Measurements from ENCODE around the gene CFAP43. TPM values are rescaled to one million over a fixed set of nuclear protein-coding genes. Genes with fewer than 3 reads are reported as not detected.

Gene CFAP43
- total RNA-seq, 4 donors from 2014 or later = 0.16 to 1.00 (median 0.68) TPM; not detected in 1

DNA sequence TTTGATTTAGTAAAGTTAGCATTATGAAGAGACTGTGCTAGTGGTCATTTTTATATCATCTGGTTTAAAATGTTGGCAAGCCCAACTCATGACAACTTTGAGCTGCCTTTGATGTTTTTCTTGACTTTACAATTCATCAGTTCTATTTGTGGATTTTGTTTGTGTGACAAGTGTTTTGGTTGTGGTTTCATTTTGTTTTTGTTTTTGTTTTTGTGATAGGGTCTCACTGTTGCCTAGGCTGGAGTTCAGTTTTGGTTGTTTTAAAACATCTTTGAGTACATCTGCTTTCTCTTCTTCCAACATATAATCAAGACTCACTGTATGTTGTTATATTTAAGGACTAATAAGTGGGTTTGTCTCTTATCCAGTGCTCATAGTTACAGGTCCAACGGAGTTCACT is 127.7 kb downstream of the CFAP43 start:
- H3K4me1 ChIP-seq = no peaks in the 10 kb centered on the region
- in situ Hi-C loops (cut with MboI; ENCODE audit: low pct_ligation_motif_present in 1 of 4, low pct_unique_long_range_greater_than_20kb in 1 of 4, low sequenced_read_pairs in 3 of 4) (no loop called here), intact Hi-C loops (cut with DNase I; ENCODE audit: low total_unique reads) (no loop called here)
- TF ChIP-seq EP300 (IDR thresholded peaks at IDR 0.05; ENCODE audit: low read depth) = no peak
- TF ChIP-seq POLR2AphosphoS5 (IDR thresholded peaks at IDR 0.05) = no peak
- 0% methylated on average over 1 of the region's 1 CpG for WGBS, 2 donors (ENCODE audit: low coverage in 1 of 2)
- no peaks in the 10 kb centered on the region for H3K9me3 ChIP-seq
- H3K27me3 ChIP-seq = no peaks in the 10 kb centered on the region
- no peaks in the 10 kb centered on the region for H3K36me3 ChIP-seq
- no peak overlapping the region for H3K27ac ChIP-seq
- no peak for DNase-seq
- H3K4me3 ChIP-seq = no peak overlapping the region

DNA sequence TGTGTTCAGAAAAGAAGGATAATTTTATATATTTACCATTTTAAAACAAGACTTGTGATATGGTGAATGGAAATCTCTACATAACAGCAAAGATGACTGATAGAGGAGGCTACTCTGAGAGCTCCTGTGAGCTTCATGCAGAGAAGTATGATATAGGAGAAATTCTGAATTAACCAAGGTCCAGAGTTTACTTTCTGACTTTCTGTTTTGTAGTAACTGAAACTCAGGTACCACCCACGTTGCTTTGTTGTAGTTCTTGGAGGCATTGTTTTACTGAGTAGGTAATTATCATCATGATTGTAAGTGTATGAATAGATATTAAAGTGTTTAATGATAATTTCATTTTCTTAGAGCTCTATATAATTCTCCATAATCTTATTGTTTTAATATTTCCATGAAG is 128.2 kb downstream of the CFAP43 start:
- DNase-seq = no peak
- intact Hi-C loops (cut with DNase I; ENCODE audit: low total_unique reads) = no loop called here
- Histone ChIP-seq H3K27ac (no peak overlapping the region), H3K36me3 (no peaks in the 10 kb centered on the region), H3K27me3 (no peaks in the 10 kb centered on the region), H3K4me3 (no peak overlapping the region), H3K4me1 (no peaks in the 10 kb centered on the region), H3K9me3 (no peaks in the 10 kb centered on the region)
- WGBS, 2 donors (ENCODE audit: low coverage in 1 of 2) = 33 to 38% methylated on average over 1 of the region's 1 CpG
- in situ Hi-C loops (cut with MboI; ENCODE audit: low pct_ligation_motif_present in 1 of 4, low pct_unique_long_range_greater_than_20kb in 1 of 4, low sequenced_read_pairs in 3 of 4) = no loop called here
- TF ChIP-seq EP300 (IDR thresholded peaks at IDR 0.05; ENCODE audit: low read depth) (no peak), POLR2AphosphoS5 (IDR thresholded peaks at IDR 0.05) (no peak), POLR2A (IDR thresholded peaks at IDR 0.05) (no peak)
- TF ChIP-seq, protein P1, sequence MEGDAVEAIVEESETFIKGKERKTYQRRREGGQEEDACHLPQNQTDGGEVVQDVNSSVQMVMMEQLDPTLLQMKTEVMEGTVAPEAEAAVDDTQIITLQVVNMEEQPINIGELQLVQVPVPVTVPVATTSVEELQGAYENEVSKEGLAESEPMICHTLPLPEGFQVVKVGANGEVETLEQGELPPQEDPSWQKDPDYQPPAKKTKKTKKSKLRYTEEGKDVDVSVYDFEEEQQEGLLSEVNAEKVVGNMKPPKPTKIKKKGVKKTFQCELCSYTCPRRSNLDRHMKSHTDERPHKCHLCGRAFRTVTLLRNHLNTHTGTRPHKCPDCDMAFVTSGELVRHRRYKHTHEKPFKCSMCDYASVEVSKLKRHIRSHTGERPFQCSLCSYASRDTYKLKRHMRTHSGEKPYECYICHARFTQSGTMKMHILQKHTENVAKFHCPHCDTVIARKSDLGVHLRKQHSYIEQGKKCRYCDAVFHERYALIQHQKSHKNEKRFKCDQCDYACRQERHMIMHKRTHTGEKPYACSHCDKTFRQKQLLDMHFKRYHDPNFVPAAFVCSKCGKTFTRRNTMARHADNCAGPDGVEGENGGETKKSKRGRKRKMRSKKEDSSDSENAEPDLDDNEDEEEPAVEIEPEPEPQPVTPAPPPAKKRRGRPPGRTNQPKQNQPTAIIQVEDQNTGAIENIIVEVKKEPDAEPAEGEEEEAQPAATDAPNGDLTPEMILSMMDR (IDR thresholded peaks at IDR 0.05) = no peak

GRCh38 chr10:104101902-104102301 is 130.3 kb downstream of the CFAP43 start:
- intact Hi-C loops (cut with DNase I; ENCODE audit: low total_unique reads) (no loop called here), in situ Hi-C loops (cut with MboI; ENCODE audit: low pct_ligation_motif_present in 1 of 4, low pct_unique_long_range_greater_than_20kb in 1 of 4, low sequenced_read_pairs in 3 of 4) (no loop called here)
- no peaks in the 10 kb centered on the region for H3K27me3 ChIP-seq
- no peak overlapping the region for H3K4me3 ChIP-seq
- WGBS, 2 donors (ENCODE audit: low coverage in 1 of 2) = 62 to 68% methylated on average over 1 of the region's 1 CpG
- H3K4me1 ChIP-seq = no peaks in the 10 kb centered on the region
- H3K36me3 ChIP-seq = no peaks in the 10 kb centered on the region
- H3K27ac ChIP-seq = no peak overlapping the region
- H3K9me3 ChIP-seq = peaks cover 0 to 3% of the 10 kb centered on the region in 2 donors
- TF ChIP-seq POLR2A (IDR thresholded peaks at IDR 0.05) = no peak
- no peak for TF ChIP-seq POLR2AphosphoS5 (IDR thresholded peaks at IDR 0.05)
- TF ChIP-seq, protein P1 (IDR thresholded peaks at IDR 0.05) = no peak
- no peak for TF ChIP-seq EP300 (IDR thresholded peaks at IDR 0.05; ENCODE audit: low read depth)
- DNase-seq = no peak

DNA sequence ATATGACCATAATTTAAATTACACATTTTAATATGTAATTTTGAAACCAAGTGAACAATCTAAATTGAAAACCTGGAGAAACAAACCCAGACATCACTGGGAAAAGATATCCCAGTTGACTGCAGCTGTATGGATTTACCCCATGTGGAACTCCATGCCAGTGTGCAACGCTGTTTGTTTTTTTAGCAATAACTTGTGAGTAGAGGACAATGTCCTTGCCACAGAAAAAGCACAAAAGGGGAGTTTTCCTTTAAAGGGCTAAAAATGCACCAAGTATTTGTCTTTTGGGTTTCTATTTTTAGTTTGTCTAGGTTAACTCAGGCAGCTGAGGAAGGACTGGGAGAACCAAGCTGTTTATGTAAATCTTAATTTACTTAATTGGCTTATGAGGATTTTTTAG is 131.4 kb downstream of the CFAP43 start:
- H3K4me3 ChIP-seq = no peak overlapping the region
- TF ChIP-seq EP300 (IDR thresholded peaks at IDR 0.05; ENCODE audit: low read depth) (no peak), POLR2AphosphoS5 (IDR thresholded peaks at IDR 0.05) (no peak), POLR2A (IDR thresholded peaks at IDR 0.05) (no peak)
- TF ChIP-seq, protein P1 (IDR thresholded peaks at IDR 0.05) = no peak
- H3K4me1 ChIP-seq = no peaks in the 10 kb centered on the region
- in situ Hi-C loops (cut with MboI; ENCODE audit: low pct_ligation_motif_present in 1 of 4, low pct_unique_long_range_greater_than_20kb in 1 of 4, low sequenced_read_pairs in 3 of 4) (no loop called here), intact Hi-C loops (cut with DNase I; ENCODE audit: low total_unique reads) (no loop called here)
- H3K36me3 ChIP-seq = no peaks in the 10 kb centered on the region
- WGBS, 2 donors (ENCODE audit: low coverage in 1 of 2) = 0% methylated on average over 1 of the region's 1 CpG; no CpG with 5 or more reads in 1 of the 2 donors
- H3K27me3 ChIP-seq = no peaks in the 10 kb centered on the region
- no peak for DNase-seq
- peaks cover 0 to 7% of the 10 kb centered on the region in 2 donors for H3K9me3 ChIP-seq
- H3K27ac ChIP-seq = no peak overlapping the region

- H3K36me3 ChIP-seq = no peaks in the 10 kb centered on the region
- no peak for TF ChIP-seq POLR2AphosphoS5 (IDR thresholded peaks at IDR 0.05)
- no peak for TF ChIP-seq POLR2A (IDR thresholded peaks at IDR 0.05)
- TF ChIP-seq, protein P1 (IDR thresholded peaks at IDR 0.05) = no peak
- no peak for TF ChIP-seq EP300 (IDR thresholded peaks at IDR 0.05; ENCODE audit: low read depth)
- in situ Hi-C loops (cut with MboI; ENCODE audit: low pct_ligation_motif_present in 1 of 4, low pct_unique_long_range_greater_than_20kb in 1 of 4, low sequenced_read_pairs in 3 of 4) = loop anchor here in 1 of 4 donors (25.0 kb wide), 1 partner anchor 213 kb away; no protein-coding TSS in a partner anchor
Observed at GRCh38 chr10:104099941-104100340, 132.2 kb downstream of the CFAP43 start.

More at GRCh38 chr10:104099941-104100340, 132.2 kb downstream of the CFAP43 start:
- no peaks in the 10 kb centered on the region for H3K4me1 ChIP-seq
- no peak overlapping the region for H3K27ac ChIP-seq
- no peaks in the 10 kb centered on the region for H3K27me3 ChIP-seq
- no peak for DNase-seq
- peaks cover 0 to 7% of the 10 kb centered on the region in 2 donors for H3K9me3 ChIP-seq
- H3K4me3 ChIP-seq = no peak overlapping the region
- intact Hi-C loops (cut with DNase I; ENCODE audit: low total_unique reads) = no loop called here

Measured in transverse colon (tissue), 4 donors.